ENCODE measurements around the gene NINJ1. TPM values are rescaled to one million over a fixed set of nuclear protein-coding genes. Genes with fewer than 3 reads are reported as not detected.

The NINJ1 gene
- total RNA-seq, 1 donor from 2014 or later: 21.6 TPM

GRCh38 chr9:93114984-93115335 lies 19.1 kb downstream of the NINJ1 start:
- no peak for TF ChIP-seq CTCF (conservative IDR thresholded peaks at IDR 0.05)
- no peak for DNase-seq (ENCODE audit: extremely low spot score, unreplicated experiment)
- Mint-ChIP-seq H3K27me3 (peaks cover 3% of the 10 kb centered on the region), H3K9me3 (no peaks in the 10 kb centered on the region), H3K36me3 (peaks cover 8% of the 10 kb centered on the region), H3K27ac (no peak overlapping the region), H3K4me1 (ENCODE audit: unreplicated experiment) (peaks cover 2% of the 10 kb centered on the region), H3K4me3 (no peak overlapping the region)

- no peak overlapping the region for H3K4me3 Mint-ChIP-seq
- H3K27ac Mint-ChIP-seq: no peak overlapping the region
- H3K9me3 Mint-ChIP-seq: no peaks in the 10 kb centered on the region
- peaks cover 8% of the 10 kb centered on the region for H3K36me3 Mint-ChIP-seq
- no peaks in the 10 kb centered on the region for H3K4me1 Mint-ChIP-seq (ENCODE audit: unreplicated experiment)
- H3K27me3 Mint-ChIP-seq: peaks cover 3% of the 10 kb centered on the region
- TF ChIP-seq CTCF (conservative IDR thresholded peaks at IDR 0.05): no peak
- DNase-seq (ENCODE audit: extremely low spot score, unreplicated experiment): no peak
Observed at GRCh38 chr9:93114169-93114983, 19.7 kb downstream of the NINJ1 start.

GRCh38 chr9:93112864-93113389 lies 21.1 kb downstream of the NINJ1 start:
- DNase-seq (ENCODE audit: extremely low spot score, unreplicated experiment): no peak
- TF ChIP-seq CTCF (conservative IDR thresholded peaks at IDR 0.05): no peak
- Mint-ChIP-seq H3K27ac (no peak overlapping the region), H3K27me3 (no peaks in the 10 kb centered on the region), H3K36me3 (peaks cover 7% of the 10 kb centered on the region), H3K4me3 (no peak overlapping the region), H3K9me3 (no peaks in the 10 kb centered on the region), H3K4me1 (ENCODE audit: unreplicated experiment) (peaks cover 5% of the 10 kb centered on the region)

- Mint-ChIP-seq H3K4me1 (ENCODE audit: unreplicated experiment) (peaks cover 5% of the 10 kb centered on the region), H3K9me3 (no peaks in the 10 kb centered on the region), H3K27ac (no peak overlapping the region), H3K4me3 (no peak overlapping the region), H3K36me3 (peaks cover 7% of the 10 kb centered on the region), H3K27me3 (no peaks in the 10 kb centered on the region)
- TF ChIP-seq CTCF (conservative IDR thresholded peaks at IDR 0.05): no peak
- no peak for DNase-seq (ENCODE audit: extremely low spot score, unreplicated experiment)
Observed at GRCh38 chr9:93112116-93112863, 21.8 kb downstream of the NINJ1 start.

GRCh38 chr9:93111371-93112115 lies 22.5 kb downstream of the NINJ1 start:
- Mint-ChIP-seq H3K27ac (no peak overlapping the region), H3K36me3 (peaks cover 7% of the 10 kb centered on the region), H3K4me3 (no peak overlapping the region), H3K27me3 (no peaks in the 10 kb centered on the region), H3K9me3 (no peaks in the 10 kb centered on the region), H3K4me1 (ENCODE audit: unreplicated experiment) (peaks cover 5% of the 10 kb centered on the region)
- TF ChIP-seq CTCF (conservative IDR thresholded peaks at IDR 0.05): no peak
- DNase-seq (ENCODE audit: extremely low spot score, unreplicated experiment): no peak

Data from type B pancreatic cell (in vitro differentiated cells).